Heart left ventricle (tissue), 16 donors: Measurements from ENCODE around the gene ULK4. TPM values are rescaled to one million over a fixed set of nuclear protein-coding genes. Genes with fewer than 3 reads are reported as not detected.
"Not testable (repeated sequence)": the region's sequence is repeated elsewhere in the genome, so short reads cannot be mapped to it uniquely, and the experiment has no call there.

Experiments
- ATAC-seq, 4 donors: fragments of 200-7000 bp; cut with Tn5 transposase; one replicate each; pipeline ENCODE4 v1.9.1; 2020 to 2022; ENCODE audit warnings: moderate library complexity in 4 of 4, mild to moderate bottlenecking in 3 of 4, moderate number of reproducible peaks in 1 of 4
- DNase-seq, 5 donors: peaks; one replicate each; pipeline ENCODE4 v3.0.0-alpha.2; 2020
- H3K27ac ChIP-seq, 12 donors: fragments of 200-600 bp; sonication (generic) in 4 of 12; one replicate each; pipeline versions ENCODE4 v1.5.0 to v1.8.0; 2016 to 2022; ENCODE audit warnings: mild to moderate bottlenecking in 2 of 12
- H3K27me3 ChIP-seq, 9 donors: fragments of 200-600 bp; sonication (generic) in 2 of 9; one replicate each; pipeline versions ENCODE4 v1.5.1 to v1.8.0; 2016 to 2022; ENCODE audit warnings: mild to moderate bottlenecking in 3 of 9
- H3K36me3 ChIP-seq, 9 donors: fragments of 200-600 bp; sonication (generic) in 2 of 9; one replicate each; pipeline versions ENCODE4 v1.5.0 to v1.8.0; 2018 to 2022; ENCODE audit warnings: mild to moderate bottlenecking in 2 of 9
- H3K4me1 ChIP-seq, 12 donors: fragments of 200-600 bp; sonication (generic) in 4 of 12; one replicate each; pipeline versions ENCODE4 v1.5.0 to v1.8.0; 2016 to 2022; ENCODE audit warnings: mild to moderate bottlenecking in 3 of 12
- H3K4me3 ChIP-seq, 12 donors: fragments of 200-600 bp; sonication (generic) in 4 of 12; one replicate each; pipeline versions ENCODE4 v1.5.0 to v1.8.0; 2017 to 2022; ENCODE audit warnings: mild to moderate bottlenecking in 9 of 12, moderate library complexity in 4 of 12
- H3K9me3 ChIP-seq, 12 donors: fragments of 200-600 bp; sonication (generic) in 4 of 12; one replicate each; pipeline versions ENCODE4 v1.5.0 to v1.8.0; 2016 to 2022; ENCODE audit warnings: mild to moderate bottlenecking in 1 of 12
- CTCF ChIP-seq, 12 donors: fragments of 200-600 bp; sonication (generic) in 4 of 12; IDR thresholded peaks; one replicate each; pipeline versions ENCODE4 v1.5.0 to v1.8.0; 2018 to 2022; ENCODE audit warnings: antibody characterized with exemption in 12 of 12, mild to moderate bottlenecking in 5 of 12
- POLR2A ChIP-seq, 2 donors: fragments of 450-650 bp; IDR thresholded peaks; one replicate each; pipeline ENCODE4 v1.6.1; 2017; ENCODE audit warnings: antibody characterized with exemption in 2 of 2, mild to moderate bottlenecking in 2 of 2, moderate library complexity in 2 of 2
- WGBS, 4 donors: extraction: QIAGEN DNeasy Blood & Tissue Kit in 2 of 4; methylation state at CpG; one replicate each; pipeline versions ENCODE4 v1.1.5 to v1.1.7; 2013 to 2018; 5-methylcytosine and 5-hydroxymethylcytosine counted together
- intact Hi-C, 10 donors: fragments of 100-400 bp; cut with DNase I; formaldehyde crosslinking; loops; one replicate each; pipeline versions ENCODE4 v1.11.1 to v1.14.2; 2022
- polyA plus RNA-seq, 2 donors: library from polyadenylated mRNA; stranded (reverse); fragments of 200-250 nt; gene quantifications; one replicate each; pipeline ENCODE4 v1.2.3, GENCODE V29; 2013
- total RNA-seq, 9 donors: library from RNA; depleted of rRNA in 2 of 9; stranded (reverse); fragments of >200 nt in 2 of 9; fragmentation: NEBNext Ultra II Directional in 3 of 9; extraction: Animal tissue kit (Norgen Biotek cat#: 25700) in 3 of 9; gene quantifications; one replicate each; pipeline versions ENCODE4 v1.1.0 to v1.2.4, GENCODE V29; 2016 to 2023
- donor health status: ischemic (EF 13 %, LVEDD 7.1; RV severe dilation, severe dysfunction).
- donor health status: healthy with polysubstance abuse.
- donor health status: DM: no; HTN: yes; CAD: no.
- donor health status: DM: no; HTN: no; CAD: no.
- donor health status: ischemic (EF 25% LVEDD 6.9; RV normal size, moderate dysfunction).
- donor health status: ischemic (EF 25% LVEDD 5.7; RV mildly dilated, moderate dysfunction).
- donor health status: healthy.
- donor health status: DM: yes; HTN: yes; CAD: no.
- donor health status: ischemic (EF 35%, LVEDD 5.7; RV mildly dilated, moderate dysfunction).
- donor health status: nonischemic (EF 11% LVEDD 7.7; RV severe dilation, severe dysfunction).
- donor health status: DM: yes; HTN: yes; CAD: no.
- donor health status: PGD.
- donor health status: ischemic (EF 29% LVEDD 5.4; RV normal size, mild dysfunction).
- donor health status: nonischemic (EF 23%, LVEDD 6.1; RV moderate dilation, normal function).

Gene ULK4
- total and polyA plus RNA-seq, 11 donors, result 0.91 to 6.1 (median 2.1) TPM

DNA sequence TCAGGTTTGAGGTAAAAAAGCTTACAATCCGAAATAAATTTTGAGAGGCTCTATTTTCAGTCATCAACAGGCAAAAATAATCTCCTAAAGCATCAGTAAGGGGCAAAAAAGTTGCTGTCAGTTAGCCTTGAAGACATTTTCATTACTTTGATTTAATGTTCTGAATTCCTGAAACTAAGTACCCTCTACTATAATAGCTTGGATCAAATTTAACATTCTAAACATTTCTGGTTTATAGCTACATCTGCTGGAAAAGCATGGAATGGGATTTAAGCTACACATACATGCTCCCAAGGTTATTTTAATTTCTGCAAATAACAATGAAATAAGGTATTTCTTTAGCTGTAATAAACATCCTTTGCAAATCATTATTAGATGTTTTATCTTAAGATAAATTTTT is 245.4 kb downstream of the ULK4 start:
- peak in 10 of 12 donors; percentile 17 to 48 (median 30) for TF ChIP-seq CTCF (IDR thresholded peaks at IDR 0.05)
- no peak for TF ChIP-seq POLR2A (IDR thresholded peaks at IDR 0.05)
- Histone ChIP-seq H3K27me3 (no peaks in the 10 kb centered on the region), H3K27ac (no peak overlapping the region), H3K4me3 (no peak overlapping the region), H3K4me1 (peaks cover 0 to 8% (median 0%) of the 10 kb centered on the region in 12 donors), H3K36me3 (no peaks in the 10 kb centered on the region), H3K9me3 (no peaks in the 10 kb centered on the region)
- DNase-seq, result no peak
- WGBS, 4 donors, result 83 to 95% (median 91%) methylated on average over 1 of the region's 1 CpG
- ATAC-seq, result no peak
- intact Hi-C loops, result loop anchor here in 9 of 10 donors (1.0 to 10.0 kb wide), 6 partner anchors 158 to 1136 kb away; no protein-coding TSS in a partner anchor

DNA sequence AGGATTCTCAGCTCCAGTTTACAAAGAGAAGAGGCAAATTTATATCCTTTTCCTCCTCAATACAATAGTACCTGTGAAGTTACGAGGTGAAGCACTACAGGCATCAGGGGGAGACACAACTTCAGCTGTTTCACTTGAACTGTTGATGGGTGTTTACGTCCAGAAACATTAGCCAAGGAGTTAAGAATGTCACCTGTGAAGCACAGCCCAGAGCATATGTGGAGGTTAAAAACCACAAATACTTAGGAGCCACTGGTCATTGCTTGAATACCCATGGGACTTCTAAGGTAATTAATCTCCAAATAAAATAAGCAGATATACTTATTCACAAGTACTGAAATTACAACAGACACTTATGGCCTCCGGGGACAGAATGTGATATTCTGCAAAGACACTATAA is 246.5 kb downstream of the ULK4 start:
- DNase-seq, result no peak
- no peaks in the 10 kb centered on the region for H3K27me3 ChIP-seq
- intact Hi-C loops, result loop anchor here in 8 of 10 donors (5.0 to 10.0 kb wide), 4 partner anchors 159 to 1133 kb away; no protein-coding TSS in a partner anchor
- peaks cover 0 to 10% (median 0%) of the 10 kb centered on the region in 12 donors for H3K4me1 ChIP-seq
- no peak overlapping the region for H3K4me3 ChIP-seq
- no peak overlapping the region for H3K27ac ChIP-seq
- no peak for TF ChIP-seq POLR2A (IDR thresholded peaks at IDR 0.05)
- TF ChIP-seq CTCF (IDR thresholded peaks at IDR 0.05), result no peak
- no peaks in the 10 kb centered on the region for H3K36me3 ChIP-seq
- ATAC-seq, result no peak
- no peaks in the 10 kb centered on the region for H3K9me3 ChIP-seq
- 78 to 85% (median 83%) methylated on average over 3 of the region's 3 CpGs for WGBS, 4 donors

GRCh38 chr3:41711651-41712050 is 250.3 kb downstream of the ULK4 start:
- Histone ChIP-seq H3K27ac (no peak overlapping the region), H3K36me3 (no peaks in the 10 kb centered on the region), H3K4me1 (peaks cover 0 to 10% (median 0%) of the 10 kb centered on the region in 12 donors), H3K9me3 (no peaks in the 10 kb centered on the region), H3K27me3 (no peaks in the 10 kb centered on the region), H3K4me3 (no peak overlapping the region)
- no peak for DNase-seq
- intact Hi-C loops, result loop anchor here in 3 of 10 donors (10.0 kb wide), 3 partner anchors 163 to 1127 kb away; no protein-coding TSS in a partner anchor
- TF ChIP-seq CTCF (IDR thresholded peaks at IDR 0.05), result no peak
- TF ChIP-seq POLR2A (IDR thresholded peaks at IDR 0.05), result no peak
- ATAC-seq, result no peak

DNA sequence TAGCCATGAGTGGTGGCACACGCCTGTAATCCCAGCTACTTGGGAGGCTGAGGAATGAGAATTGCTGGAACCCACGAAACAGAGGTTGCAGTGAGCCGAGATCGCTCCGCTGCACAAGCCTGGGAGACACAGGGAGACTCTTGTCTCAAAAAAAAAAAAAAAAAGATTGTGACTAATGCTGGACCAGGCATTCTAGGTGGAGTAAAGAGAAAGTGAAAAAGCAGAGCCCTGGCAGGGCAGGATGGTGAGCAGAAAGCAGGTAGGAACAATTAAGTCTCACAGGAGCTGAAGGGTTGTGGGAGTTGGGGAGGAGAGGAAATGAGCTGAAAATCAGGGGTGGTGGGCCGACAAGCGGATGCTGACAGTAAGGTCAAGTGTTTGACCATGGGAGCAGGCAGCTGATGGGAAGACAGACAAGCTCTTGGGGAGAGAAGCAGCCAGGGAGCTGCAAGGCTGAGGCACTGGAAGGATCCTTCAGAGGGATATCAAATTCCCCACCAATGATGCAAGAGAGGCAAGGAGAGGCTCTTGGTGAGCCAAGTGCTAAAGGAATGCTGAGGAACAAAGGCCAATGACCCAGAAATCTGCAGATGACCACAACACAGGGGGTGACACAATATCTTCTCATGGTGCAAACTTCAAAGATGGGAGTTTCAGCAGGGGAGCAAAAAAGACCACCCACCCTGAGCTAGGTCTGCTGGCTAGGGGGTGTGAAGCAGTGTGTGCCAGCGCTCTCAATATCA is 251.1 kb downstream of the ULK4 start:
- no peaks in the 10 kb centered on the region for H3K27me3 ChIP-seq
- H3K36me3 ChIP-seq, result no peaks in the 10 kb centered on the region
- TF ChIP-seq POLR2A (IDR thresholded peaks at IDR 0.05), result no peak
- no peak for TF ChIP-seq CTCF (IDR thresholded peaks at IDR 0.05)
- 90 to 95% (median 92%) methylated on average over 8 of the region's 8 CpGs for whole genome bisulfite sequencing, 4 donors
- ATAC-seq, result no peak
- H3K9me3 ChIP-seq, result no peaks in the 10 kb centered on the region
- no peak overlapping the region for H3K4me3 ChIP-seq
- intact Hi-C loops, result loop anchor here in 3 of 10 donors (10.0 kb wide), 3 partner anchors 164 to 1126 kb away; no protein-coding TSS in a partner anchor
- no peak for DNase-seq
- no peak overlapping the region for H3K27ac ChIP-seq
- H3K4me1 ChIP-seq, result peaks cover 0 to 10% (median 0%) of the 10 kb centered on the region in 12 donors

DNA sequence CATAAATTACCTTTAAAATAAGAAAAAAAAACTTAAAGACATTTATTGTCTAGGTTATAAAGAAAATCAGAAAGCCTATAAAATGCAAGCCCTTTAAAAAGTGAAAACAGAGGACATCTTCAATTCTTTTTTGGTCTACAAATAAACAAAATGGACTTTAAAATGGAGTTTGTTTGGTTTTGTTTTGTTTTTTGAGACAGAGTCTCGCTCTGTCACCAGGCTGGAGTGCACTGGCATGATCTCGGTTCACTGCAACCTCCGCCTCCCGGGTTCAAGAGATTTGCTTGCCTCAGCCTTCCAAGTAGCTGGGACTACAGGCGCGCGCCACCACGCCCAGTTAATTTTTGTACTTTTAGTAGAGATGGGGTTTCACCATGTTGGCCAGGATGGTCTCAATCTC is 252.7 kb downstream of the ULK4 start:
- H3K27me3 ChIP-seq, ATAC-seq, H3K36me3 ChIP-seq, intact Hi-C loops, H3K4me3 ChIP-seq, DNase-seq, H3K27ac ChIP-seq, H3K9me3 ChIP-seq, H3K4me1 ChIP-seq: not testable (repeated sequence)
- 87 to 98% (median 96%) methylated on average over 8 of the region's 8 CpGs for WGBS, 4 donors
